NCI-H146 treated with DMSO at 0.1 percent for 48 hours (cell line): Measurements from ENCODE around the gene HSPH1.
"Not testable (repeated sequence)": the region's sequence is repeated elsewhere in the genome, so short reads cannot be mapped to it uniquely, and the experiment has no call there.

Experiments
- DNase-seq: peaks from one replicate; lab custom pipeline; 2025; ENCODE audit not compliant: unreplicated experiment; lab: John Stamatoyannopoulos, UW

Gene HSPH1

DNA sequence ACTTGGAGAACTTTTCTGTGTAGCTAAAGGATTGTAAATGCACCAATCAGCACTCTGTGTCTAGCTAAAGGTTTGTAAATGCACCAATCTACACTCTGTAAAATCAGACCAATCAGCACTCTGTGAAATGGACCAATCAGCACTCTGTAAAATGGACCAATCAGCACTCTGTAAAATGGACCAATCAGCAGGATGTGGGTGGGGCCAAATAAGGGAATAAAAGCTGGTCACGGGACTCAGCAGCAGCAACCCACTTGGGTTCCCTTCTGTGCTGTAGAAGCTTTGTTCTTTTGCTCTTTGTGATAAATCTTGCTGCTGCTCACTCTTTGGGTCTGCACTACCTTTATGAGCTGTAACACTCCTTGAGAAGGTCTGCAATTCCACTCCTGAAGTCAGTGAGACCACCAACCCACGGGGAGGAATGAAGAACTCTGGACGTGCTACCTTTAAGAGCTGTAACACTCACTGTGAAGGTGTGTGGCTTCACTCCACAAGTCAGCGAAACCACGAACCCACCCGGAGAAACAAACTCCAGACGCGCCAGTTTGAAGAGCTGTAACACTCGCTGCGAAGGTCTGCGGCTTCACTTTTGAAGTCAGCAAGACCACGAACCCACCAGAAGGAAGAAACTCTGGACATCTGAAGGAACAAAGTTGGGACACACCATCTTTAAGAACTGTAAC is 16.2 kb upstream of the HSPH1 start:
- not testable (repeated sequence) for DNase-seq

- no peak for DNase-seq
Observed at GRCh38 chr13:31175847-31176532, 14.3 kb upstream of the HSPH1 start.

DNA sequence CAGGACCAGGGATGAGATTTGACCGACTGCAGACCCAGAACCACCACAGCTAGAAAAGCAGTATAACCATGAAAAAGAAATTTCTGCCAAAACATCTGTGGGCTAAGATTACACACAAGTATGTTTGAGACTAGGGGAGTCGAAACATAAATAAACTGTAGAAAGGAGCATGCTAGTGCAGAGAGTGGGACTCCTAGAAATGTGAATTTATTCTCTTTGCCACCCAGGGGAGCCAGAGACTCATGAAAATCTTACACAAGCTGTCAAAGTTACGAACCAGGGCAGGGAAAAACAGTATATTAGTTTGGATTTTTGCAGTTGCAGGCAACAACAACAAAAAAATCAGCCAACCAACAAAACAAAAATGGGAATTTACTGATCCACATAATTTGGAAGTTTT is 12.3 kb upstream of the HSPH1 start:
- DNase-seq = no peak

DNA sequence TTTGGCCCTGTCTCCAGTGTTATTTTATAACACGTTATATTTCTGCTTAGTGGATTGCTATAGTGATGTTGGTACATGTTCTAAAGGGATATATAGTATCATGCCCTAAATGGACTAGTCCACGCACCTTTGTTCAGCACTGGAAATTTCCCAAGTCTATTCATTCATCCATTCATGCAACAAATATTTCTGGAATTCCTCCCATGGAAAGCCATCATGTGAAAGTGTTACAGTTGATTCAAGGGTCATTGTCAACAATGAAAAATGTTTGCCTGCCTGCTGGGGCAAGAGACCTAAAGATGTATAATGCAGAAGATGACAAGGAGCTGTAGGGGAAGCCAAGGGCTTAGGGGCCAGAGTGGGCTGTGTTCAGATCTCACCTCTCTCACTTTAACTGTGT is 10.8 kb upstream of the HSPH1 start:
- DNase-seq = no peak

DNA sequence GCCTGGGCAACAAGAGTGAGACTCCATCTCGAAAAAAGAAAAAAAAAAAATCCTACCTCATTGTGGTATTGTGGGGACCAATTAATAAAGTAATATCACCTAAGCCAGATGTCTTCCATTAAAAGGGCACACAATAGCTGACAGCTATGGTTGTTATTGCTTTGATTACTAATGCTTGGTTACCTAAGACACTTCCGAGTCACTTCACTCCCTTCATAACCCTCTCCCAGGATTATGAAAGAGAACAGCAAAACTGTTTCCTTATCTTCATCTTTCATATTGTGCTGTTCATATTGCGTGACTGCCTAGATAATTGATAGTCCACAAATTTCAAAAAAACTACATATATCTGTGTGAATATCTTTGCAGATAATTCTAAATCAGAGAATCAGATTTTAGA is 10.3 kb upstream of the HSPH1 start:
- DNase-seq = no peak

- DNase-seq = no peak
Observed at GRCh38 chr13:31168736-31169135, 7.0 kb upstream of the HSPH1 start.

DNA sequence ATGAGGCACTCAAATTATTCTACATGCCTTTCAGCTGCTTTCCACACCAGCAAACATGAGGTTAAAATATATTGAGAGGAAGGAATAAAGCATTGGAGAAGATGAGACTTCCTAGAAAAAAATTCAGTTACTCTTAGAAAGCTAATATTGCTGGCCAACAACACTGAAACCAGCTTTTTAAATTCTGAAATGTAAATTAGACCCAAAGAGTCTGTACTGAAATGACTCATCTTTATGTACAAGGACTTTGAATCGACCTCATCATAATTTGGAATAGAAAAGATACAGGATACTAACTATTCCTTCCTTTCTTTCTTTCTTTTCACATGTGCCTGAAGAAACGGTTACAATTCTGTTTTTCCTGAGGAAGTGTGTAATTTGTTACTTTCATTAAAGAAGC is 6.5 kb upstream of the HSPH1 start:
- no peak for DNase-seq

- no peak for DNase-seq
Observed at GRCh38 chr13:31167490-31167889, 5.8 kb upstream of the HSPH1 start.

GRCh38 chr13:31166591-31166990 is 4.9 kb upstream of the HSPH1 start:
- DNase-seq = no peak

DNA sequence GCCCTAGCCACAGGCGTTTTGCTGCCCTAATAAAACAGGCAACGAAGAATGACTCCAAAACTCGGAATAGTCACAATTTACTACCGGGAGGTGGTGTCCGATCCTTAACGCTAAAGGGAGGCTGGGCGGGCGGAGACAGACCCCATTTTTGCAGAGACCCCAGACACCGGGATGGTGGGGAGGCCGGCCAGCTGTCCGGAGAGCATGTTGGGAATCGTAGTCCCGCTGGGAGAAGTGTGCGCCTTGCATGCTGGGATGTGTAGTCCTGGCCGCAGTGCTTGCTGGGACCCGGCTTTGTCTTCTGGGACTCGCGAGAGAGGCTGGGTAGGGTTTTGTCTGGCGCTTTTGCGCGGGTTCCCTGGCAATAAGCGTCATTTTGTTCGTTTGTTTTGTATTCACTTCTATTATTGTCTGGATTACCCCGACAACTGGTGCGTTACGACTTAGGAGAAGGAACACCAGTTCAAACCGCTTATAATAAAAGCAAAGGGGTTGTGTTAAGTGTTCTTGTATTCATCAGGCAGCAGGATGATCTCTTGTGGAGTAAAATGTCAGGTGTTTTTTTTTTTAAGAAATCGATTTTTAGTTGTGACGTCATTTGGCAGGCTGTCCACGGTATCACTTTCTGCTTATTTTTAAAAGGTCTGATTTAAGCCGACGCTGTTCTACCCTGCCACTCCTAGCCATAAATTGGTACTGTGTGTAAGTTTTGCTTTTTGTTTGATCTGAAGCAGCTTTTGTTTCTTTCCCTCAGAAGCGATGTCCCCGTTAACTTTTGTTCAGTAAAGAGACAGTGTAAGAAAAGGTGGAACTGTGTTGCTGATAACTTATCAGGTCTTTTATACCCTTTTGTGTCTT is 676 bp upstream of the HSPH1 start:
- peak; percentile 94 for DNase-seq

DNA sequence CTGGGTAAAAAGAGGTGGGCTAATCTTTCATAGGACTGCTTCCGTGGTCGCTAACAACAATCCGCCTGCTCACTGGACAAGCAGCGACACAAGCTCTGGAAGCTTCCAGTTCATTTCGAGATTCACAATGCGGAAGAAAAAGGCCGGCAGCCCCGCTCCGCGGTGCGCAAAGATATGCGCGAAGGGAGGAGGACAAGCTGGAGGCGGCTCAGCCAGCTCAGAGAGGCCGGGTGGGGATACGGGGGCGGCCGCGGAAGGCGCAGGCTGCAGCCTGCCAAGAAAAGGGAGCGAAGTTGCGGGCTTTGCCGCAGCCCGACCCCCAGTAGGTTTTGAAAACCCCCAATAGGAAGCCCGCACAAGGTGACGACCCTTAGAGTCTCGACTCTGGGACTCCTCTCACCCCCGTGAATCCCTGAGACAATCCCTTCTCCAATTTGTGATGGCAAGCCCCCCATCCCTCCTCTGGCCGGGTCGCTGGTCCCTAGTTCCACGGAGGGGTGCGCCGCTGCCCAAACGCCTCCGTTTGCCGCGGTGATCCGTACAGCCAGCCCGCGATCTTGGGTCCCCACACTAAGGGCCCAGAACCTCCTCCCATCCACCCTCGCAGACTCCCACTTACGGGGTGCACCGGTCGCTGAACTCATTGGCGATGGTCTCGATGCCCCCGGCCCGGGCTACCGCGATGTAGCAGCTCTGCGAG is 697 bp downstream of the HSPH1 start:
- peak; percentile 25 for DNase-seq

DNA sequence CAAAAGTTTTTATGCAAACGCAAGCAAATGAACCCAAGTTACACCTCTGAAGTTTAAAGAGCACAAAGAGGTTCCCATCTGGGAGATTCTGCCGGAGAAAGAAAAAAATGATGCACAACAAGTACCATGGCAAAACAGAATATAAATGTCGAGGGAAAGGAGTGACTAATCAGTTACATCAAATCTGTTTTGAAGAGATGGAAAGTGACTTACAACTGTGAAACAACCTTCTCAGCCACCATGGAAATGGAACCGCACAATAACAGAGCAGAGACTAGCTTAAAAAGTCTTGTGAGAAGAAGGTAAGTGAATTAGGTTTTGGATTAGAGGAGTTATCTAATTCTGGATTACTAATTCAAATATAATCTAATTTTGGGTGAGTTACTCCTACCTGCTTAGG is 2.4 kb downstream of the HSPH1 start:
- DNase-seq = no peak

DNA sequence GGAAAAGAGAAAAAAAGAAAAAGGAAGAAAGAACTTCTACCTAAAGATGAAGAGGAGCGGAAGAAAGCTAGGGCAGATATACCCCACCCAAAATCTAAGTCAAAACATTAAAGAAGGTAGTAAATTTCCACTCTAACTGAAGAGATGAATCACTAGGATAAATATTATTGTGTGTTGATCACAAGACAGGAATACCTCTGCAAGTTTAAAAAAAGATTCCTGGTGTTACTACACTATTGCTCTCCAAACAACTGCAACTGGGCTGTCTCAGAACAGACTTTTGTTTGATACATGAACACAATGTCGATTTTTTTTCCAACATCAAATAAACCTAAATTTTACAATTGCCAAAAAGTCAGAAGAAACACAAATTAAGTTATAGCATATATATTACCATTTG is 6.8 kb downstream of the HSPH1 start:
- no peak for DNase-seq

- DNase-seq = no peak
Observed at GRCh38 chr13:31151837-31152236, 9.9 kb downstream of the HSPH1 start.

DNA sequence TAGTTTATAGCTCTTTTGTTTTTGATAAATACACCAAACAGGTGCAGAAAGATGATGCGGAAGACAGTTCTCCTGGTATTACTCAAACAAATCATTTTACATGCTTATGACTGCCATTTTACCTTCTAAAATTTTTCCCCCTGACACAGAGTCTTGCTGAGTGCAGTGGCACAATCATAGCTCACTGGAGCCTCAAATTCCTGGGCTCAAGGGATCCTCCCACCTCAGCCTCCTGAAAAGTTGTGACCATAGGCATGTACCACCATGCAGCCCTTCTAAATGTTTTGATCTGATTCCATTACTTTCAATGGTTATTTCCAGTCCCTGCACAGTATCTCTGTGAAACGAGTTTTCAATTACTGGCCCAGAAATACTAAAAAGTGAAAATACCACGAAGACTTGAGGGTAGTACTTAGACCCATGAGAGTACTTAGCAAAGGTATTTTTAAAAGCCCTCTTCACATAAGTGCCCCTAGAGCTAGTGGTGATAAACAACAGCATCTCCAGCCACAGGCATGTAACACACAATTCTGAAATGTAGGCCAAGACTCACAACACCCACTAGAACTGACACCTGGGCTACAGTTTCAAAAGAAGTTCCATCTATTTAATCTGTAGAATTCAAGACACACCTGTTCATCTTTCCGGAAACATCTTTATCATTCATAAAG is 11.3 kb downstream of the HSPH1 start:
- no peak for DNase-seq

- no peak for DNase-seq
Observed at GRCh38 chr13:31149604-31150003, 12.1 kb downstream of the HSPH1 start.

DNA sequence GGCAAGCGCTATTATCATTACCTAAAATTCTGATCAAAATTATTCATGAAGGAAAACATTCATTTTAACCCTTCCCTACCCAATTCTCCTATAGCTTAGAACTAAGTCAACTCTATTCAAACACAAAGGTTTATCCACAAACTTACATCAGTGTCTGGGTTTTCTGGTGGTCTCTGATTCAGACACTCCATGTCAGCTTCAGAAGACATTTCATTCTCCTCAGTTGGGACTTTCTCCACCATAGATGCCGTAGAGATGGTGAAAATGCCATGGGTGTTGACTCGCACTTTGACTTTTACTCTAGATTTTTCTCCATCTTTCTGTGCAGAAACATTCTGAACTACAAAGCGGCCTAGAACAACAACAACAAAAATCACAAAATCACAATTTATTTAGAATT is 16.3 kb downstream of the HSPH1 start:
- DNase-seq = no peak

DNA sequence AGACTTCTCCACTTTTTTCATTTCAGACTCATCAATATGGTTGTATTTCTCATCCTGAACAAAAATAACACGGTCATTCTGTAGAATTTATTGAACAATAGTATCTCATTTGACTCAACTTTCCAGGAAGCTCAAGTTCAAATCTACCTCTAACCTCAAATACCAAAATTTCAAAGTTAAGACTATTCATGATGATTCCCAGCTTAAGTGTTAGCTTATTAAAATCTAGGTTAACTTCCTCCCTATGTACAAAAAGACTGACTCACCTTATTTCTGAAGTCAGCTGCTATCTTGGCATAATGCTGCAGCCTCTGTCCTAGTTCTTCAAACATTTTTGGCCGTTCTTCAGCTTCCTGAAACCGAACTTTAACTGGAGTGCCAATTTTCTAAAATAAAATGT is 23.2 kb downstream of the HSPH1 start:
- no peak for DNase-seq

DNA sequence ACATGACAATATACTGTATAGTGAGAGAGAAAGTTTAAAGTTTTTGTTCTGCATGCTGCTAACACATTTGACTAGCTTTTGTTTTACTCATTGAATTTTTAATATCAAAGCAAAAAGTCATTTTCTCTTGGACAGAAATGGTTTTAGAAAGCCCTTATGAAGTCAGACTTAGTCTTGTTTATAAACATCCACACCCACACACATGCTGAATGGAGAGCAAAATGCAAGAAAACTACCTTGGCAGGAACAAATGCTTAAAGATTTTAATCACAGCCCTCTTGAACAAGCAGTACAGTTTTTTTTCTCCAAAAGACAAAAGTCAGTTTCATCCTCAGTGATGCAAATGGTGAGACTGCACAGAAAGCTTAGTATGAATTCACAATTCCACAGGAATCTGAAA is 25.0 kb downstream of the HSPH1 start:
- DNase-seq = no peak

GRCh38 chr13:31134039-31134711 is 27.5 kb downstream of the HSPH1 start:
- no peak for DNase-seq
